Colonic mucosa (tissue), 4 donors: ENCODE data around the gene NFKBIE. TPM values are rescaled to one million over a fixed set of nuclear protein-coding genes. Genes with fewer than 3 reads are reported as not detected.
A peak's percentile ranks its signal among the peaks of the same experiment; 100 is the strongest.

ENCODE experiments used
- DNase-seq: peaks from one replicate; pipeline ENCODE4 v3.0.0-alpha.2; 2020
- H3K27ac ChIP-seq: fragments of 200-600 bp; one replicate; pipeline ENCODE4 v1.8.0; 2021
- H3K27me3 ChIP-seq: fragments of 200-600 bp; one replicate; pipeline ENCODE4 v1.8.0; 2021
- H3K36me3 ChIP-seq: fragments of 200-600 bp; one replicate; pipeline ENCODE4 v1.8.0; 2021
- H3K4me1 ChIP-seq: fragments of 200-600 bp; one replicate; pipeline ENCODE4 v1.8.0; 2021; ENCODE audit warnings: mild to moderate bottlenecking
- H3K4me3 ChIP-seq: fragments of 200-600 bp; one replicate; pipeline ENCODE4 v1.8.0; 2021
- H3K9ac ChIP-seq, 2 donors: one replicate each; pipeline ENCODE4 v1.7.0; 2013; ENCODE audit warnings: control low read depth in 2 of 2, low read depth in 2 of 2, low read length in 2 of 2
- H3K9me3 ChIP-seq: fragments of 200-600 bp; one replicate; pipeline ENCODE4 v1.8.0; 2021
- CTCF ChIP-seq: fragments of 200-600 bp; IDR thresholded peaks from one replicate; pipeline ENCODE4 v1.8.0; 2022; ENCODE audit warnings: antibody characterized with exemption, mild to moderate bottlenecking
- intact Hi-C: fragments of 100-400 bp; cut with DNase I; formaldehyde crosslinking; loops from one replicate; pipeline ENCODE4 v1.14.1; 2022
- total RNA-seq, 2 donors: library from RNA; stranded (reverse); fragmentation: NEBNext Ultra II Directional in 1 of 2; extraction: Animal tissue kit (Norgen Biotek cat#: 25700) in 1 of 2; gene quantifications; one replicate each; pipeline ENCODE4 v1.2.1, GENCODE V29; 2021
- donor health status: healthy.
- donor health status: DM: no; HTN: no; CAD: no.
- donor health status: DM: no; HTN: no; CAD: no.

NFKBIE gene
- total RNA-seq, 2 donors from 2014 or later: 11.9 to 18.8 TPM

- DNase-seq: no peak
- peaks cover 40% of the 10 kb centered on the region for H3K27me3 ChIP-seq
- intact Hi-C loops: no loop called here
Observed at GRCh38 chr6:44270526-44271405, 5.4 kb upstream of the NFKBIE start.

GRCh38 chr6:44269921-44270525 is 4.7 kb upstream of the NFKBIE start, which contains the start of gene TMEM151B:
TSS of gene TMEM151B (plus strand) at chr6:44270450. CDS start at chr6:44270743, 293 bp downstream.
- peaks cover 33% of the 10 kb centered on the region for H3K27me3 ChIP-seq
- no peak within 1 kb of the TSS for H3K4me3 ChIP-seq
- H3K36me3 ChIP-seq: no peaks in the 10 kb centered on the region

More at GRCh38 chr6:44270526-44271405, 5.4 kb upstream of the NFKBIE start:
- no peaks in the 10 kb centered on the region for H3K36me3 ChIP-seq
- H3K9me3 ChIP-seq: no peaks in the 10 kb centered on the region
- H3K4me1 ChIP-seq: peaks cover 3% of the 10 kb centered on the region
- no peak overlapping the region for H3K27ac ChIP-seq
- no peak overlapping the region for H3K9ac ChIP-seq
- TF ChIP-seq CTCF: no peak
- no peak overlapping the region for H3K4me3 ChIP-seq

GRCh38 chr6:44269178-44269920 is 4.0 kb upstream of the NFKBIE start:
- Histone ChIP-seq H3K4me3 (no peak overlapping the region), H3K9ac (no peak overlapping the region), H3K27ac (no peak overlapping the region), H3K27me3 (peaks cover 33% of the 10 kb centered on the region), H3K9me3 (no peaks in the 10 kb centered on the region), H3K36me3 (no peaks in the 10 kb centered on the region), H3K4me1 (no peaks in the 10 kb centered on the region)
- no peak for TF ChIP-seq CTCF
- DNase-seq: no peak
- intact Hi-C loops: loop anchor here (2.0 kb wide), 2 partner anchors 35 to 69 kb away; no protein-coding TSS in a partner anchor

More at GRCh38 chr6:44269921-44270525, 4.7 kb upstream of the NFKBIE start, which contains the start of gene TMEM151B:
- H3K9me3 ChIP-seq: no peaks in the 10 kb centered on the region
- no peak for TF ChIP-seq CTCF
- H3K4me1 ChIP-seq: no peaks in the 10 kb centered on the region
- H3K27ac ChIP-seq: no peak within 1 kb of the TSS
- DNase-seq: no peak
- intact Hi-C loops: loop anchor here (2.0 kb wide), 2 partner anchors 35 to 69 kb away; no protein-coding TSS in a partner anchor
- H3K9ac ChIP-seq: no peak within 1 kb of the TSS

- Histone ChIP-seq H3K9ac (no peak overlapping the region), H3K4me1 (no peaks in the 10 kb centered on the region), H3K9me3 (no peaks in the 10 kb centered on the region), H3K27me3 (peaks cover 32% of the 10 kb centered on the region), H3K4me3 (no peak overlapping the region), H3K27ac (no peak overlapping the region), H3K36me3 (no peaks in the 10 kb centered on the region)
- DNase-seq: peak; percentile 68
- intact Hi-C loops: loop anchor here (2.0 kb wide), 2 partner anchors 37 to 71 kb away; no protein-coding TSS in a partner anchor
- TF ChIP-seq CTCF: peak; percentile 88
Observed at GRCh38 chr6:44268095-44268628, 2.8 kb upstream of the NFKBIE start.

- no peaks in the 10 kb centered on the region for H3K36me3 ChIP-seq
- peaks cover 6% of the 10 kb centered on the region for H3K4me1 ChIP-seq
- peaks cover 27% of the 10 kb centered on the region for H3K27me3 ChIP-seq
- TF ChIP-seq CTCF: no peak
- H3K9ac ChIP-seq: no peak overlapping the region
- intact Hi-C loops: no loop called here
- no peak for DNase-seq
- no peak overlapping the region for H3K27ac ChIP-seq
- H3K4me3 ChIP-seq: no peak overlapping the region
- no peaks in the 10 kb centered on the region for H3K9me3 ChIP-seq
Observed at GRCh38 chr6:44267252-44267651, 1.9 kb upstream of the NFKBIE start.
